Ascending aorta (tissue), 2 donors: Measurements from ENCODE around the gene FAM20B. TPM values are rescaled to one million over a fixed set of nuclear protein-coding genes. Genes with fewer than 3 reads are reported as not detected.

Experiments used
- DNase-seq, 2 donors: peaks; one replicate each; pipeline ENCODE4 v3.0.0-alpha.2; 2019; ENCODE audit warnings: low spot score in 2 of 2
- H3K27ac ChIP-seq, 2 donors: fragments of 200-600 bp; sonication (generic); one replicate each; pipeline ENCODE4 v1.5.1; 2016 to 2017; ENCODE audit warnings: mild to moderate bottlenecking in 1 of 2
- H3K27me3 ChIP-seq: fragments of 200-600 bp; sonication (generic); one replicate; pipeline ENCODE4 v1.5.1; 2017
- H3K36me3 ChIP-seq, 2 donors: fragments of 200-600 bp; sonication (generic); one replicate each; pipeline ENCODE4 v1.5.1; 2016
- H3K4me1 ChIP-seq, 2 donors: fragments of 200-600 bp; sonication (generic); one replicate each; pipeline ENCODE4 v1.5.1; 2016 to 2017; ENCODE audit warnings: mild to moderate bottlenecking in 1 of 2
- H3K4me3 ChIP-seq, 2 donors: fragments of 200-600 bp; sonication (generic); one replicate each; pipeline ENCODE4 v1.5.1; 2016 to 2017; ENCODE audit warnings: mild to moderate bottlenecking in 1 of 2
- H3K9me3 ChIP-seq, 2 donors: fragments of 200-600 bp; sonication (generic); one replicate each; pipeline ENCODE4 v1.5.1; 2016
- CTCF ChIP-seq, 3 experiments: fragments of 200-600 bp in 2 of 3; fragments of 450-650 bp in 1 of 3; sonication (generic) in 2 of 3; IDR thresholded peaks; one replicate each; pipeline ENCODE4 v1.5.1; 2016 to 2019; ENCODE audit warnings: antibody characterized with exemption in 3 of 3, mild to moderate bottlenecking in 1 of 3, moderate library complexity in 1 of 3
- intact Hi-C: fragments of 100-400 bp; cut with DNase I; formaldehyde crosslinking; loops from one replicate; pipeline ENCODE4 v1.15.1; 2023
- total RNA-seq: library from RNA; depleted of rRNA; stranded (reverse); fragments of >200 nt; gene quantifications from one replicate; pipeline ENCODE4 v1.1.0, GENCODE V29; 2016

Gene FAM20B
- total RNA-seq, 1 donor from 2014 or later, result 17.3 TPM

DNA sequence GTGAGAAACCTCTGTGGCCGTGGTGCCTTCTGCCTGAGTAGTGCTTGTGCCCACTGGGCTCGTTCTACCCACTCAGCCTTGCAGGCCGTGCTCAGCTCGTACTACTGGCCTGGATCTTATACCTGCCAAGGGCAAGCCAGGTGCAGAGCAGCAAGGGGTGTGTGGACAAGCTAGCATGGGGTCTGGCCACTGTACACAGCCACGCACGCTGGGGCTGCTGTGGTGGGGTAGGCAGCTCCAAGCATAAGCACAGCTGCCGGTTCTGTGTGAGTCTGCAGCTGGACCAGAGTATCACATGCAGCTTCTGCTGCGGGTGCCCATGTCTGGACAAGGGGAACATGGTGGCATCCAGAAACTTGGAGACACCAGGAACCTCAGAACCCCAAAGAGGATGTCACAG lies 16.4 kb downstream of the FAM20B start:
- H3K9me3 ChIP-seq, result no peaks in the 10 kb centered on the region
- no peaks in the 10 kb centered on the region for H3K27me3 ChIP-seq
- DNase-seq, result no peak
- peaks cover 0 to 2% of the 10 kb centered on the region in 2 donors for H3K4me1 ChIP-seq
- H3K27ac ChIP-seq, result no peak overlapping the region
- intact Hi-C loops, result no loop called here
- H3K36me3 ChIP-seq, result peaks cover 0 to 10% of the 10 kb centered on the region in 2 donors
- no peak for TF ChIP-seq CTCF (IDR thresholded peaks at IDR 0.05)
- no peak overlapping the region for H3K4me3 ChIP-seq

DNA sequence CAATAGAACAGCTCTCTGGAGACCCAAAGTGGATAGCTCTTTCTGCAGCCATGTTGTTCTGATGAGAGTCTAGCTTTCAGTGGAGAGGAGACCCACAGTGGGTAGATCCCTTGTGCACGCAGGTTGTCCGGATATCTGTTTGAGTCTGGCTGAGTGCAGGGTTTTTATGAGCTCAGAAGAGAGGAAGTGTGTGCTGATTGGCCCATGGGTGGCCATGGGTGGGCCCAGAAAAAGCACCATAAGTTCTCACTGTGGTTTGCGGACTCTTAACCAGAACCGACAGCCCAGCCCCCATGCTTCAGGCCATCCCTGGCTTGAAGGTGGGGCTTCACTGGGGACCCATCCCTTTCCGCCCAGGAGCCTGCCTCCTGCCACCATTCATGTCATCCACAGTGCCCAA lies 17.0 kb downstream of the FAM20B start:
- intact Hi-C loops, result no loop called here
- no peaks in the 10 kb centered on the region for H3K9me3 ChIP-seq
- no peak overlapping the region for H3K4me3 ChIP-seq
- DNase-seq, result no peak
- peaks cover 0 to 10% of the 10 kb centered on the region in 2 donors for H3K36me3 ChIP-seq
- no peak overlapping the region for H3K27ac ChIP-seq
- no peak for TF ChIP-seq CTCF (IDR thresholded peaks at IDR 0.05)
- no peaks in the 10 kb centered on the region for H3K27me3 ChIP-seq
- peaks cover 0 to 5% of the 10 kb centered on the region in 2 donors for H3K4me1 ChIP-seq

GRCh38 chr1:179043266-179043665 lies 17.6 kb downstream of the FAM20B start:
- DNase-seq, result no peak

DNA sequence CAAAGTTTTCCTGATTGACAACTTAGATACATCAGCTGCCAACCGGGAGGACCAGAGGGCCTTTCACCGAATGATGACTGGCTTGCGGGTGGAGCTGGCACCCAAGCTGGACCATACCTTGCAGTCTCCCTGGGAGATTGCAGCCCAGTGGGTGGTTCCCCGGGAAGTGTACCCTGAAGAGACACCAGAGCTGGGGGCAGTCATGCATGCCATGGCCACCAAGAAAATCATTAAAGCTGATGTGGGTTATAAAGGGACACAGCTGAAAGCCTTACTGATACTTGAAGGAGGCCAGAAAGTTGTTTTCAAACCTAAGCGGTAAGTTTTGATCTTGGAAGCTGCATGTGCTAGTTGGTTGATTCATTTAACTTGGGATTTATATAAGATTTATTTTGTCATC lies 18.2 kb downstream of the FAM20B start:
- H3K27ac ChIP-seq, result no peak overlapping the region
- no peaks in the 10 kb centered on the region for H3K27me3 ChIP-seq
- TF ChIP-seq CTCF (IDR thresholded peaks at IDR 0.05), result no peak
- intact Hi-C loops, result no loop called here
- H3K4me1 ChIP-seq, result peaks cover 0 to 5% of the 10 kb centered on the region in 2 donors
- no peak for DNase-seq
- H3K36me3 ChIP-seq, result peaks cover 0 to 10% of the 10 kb centered on the region in 2 donors
- H3K4me3 ChIP-seq, result no peak overlapping the region
- no peaks in the 10 kb centered on the region for H3K9me3 ChIP-seq

More at GRCh38 chr1:179043266-179043665, 17.6 kb downstream of the FAM20B start:
- no peak for TF ChIP-seq CTCF (IDR thresholded peaks at IDR 0.05)
- no peaks in the 10 kb centered on the region for H3K27me3 ChIP-seq
- H3K4me1 ChIP-seq, result peaks cover 0 to 5% of the 10 kb centered on the region in 2 donors
- peaks cover 0 to 10% of the 10 kb centered on the region in 2 donors for H3K36me3 ChIP-seq
- no peak overlapping the region for H3K4me3 ChIP-seq
- intact Hi-C loops, result no loop called here
- no peak overlapping the region for H3K27ac ChIP-seq
- no peaks in the 10 kb centered on the region for H3K9me3 ChIP-seq

- intact Hi-C loops, result no loop called here
- peaks cover 0 to 5% of the 10 kb centered on the region in 2 donors for H3K4me1 ChIP-seq
- no peaks in the 10 kb centered on the region for H3K9me3 ChIP-seq
- H3K4me3 ChIP-seq, result no peak overlapping the region
- no peak for TF ChIP-seq CTCF (IDR thresholded peaks at IDR 0.05)
- H3K27me3 ChIP-seq, result no peaks in the 10 kb centered on the region
- H3K27ac ChIP-seq, result no peak overlapping the region
- DNase-seq, result no peak
- H3K36me3 ChIP-seq, result peaks cover 7 to 17% of the 10 kb centered on the region in 2 donors
Measured at GRCh38 chr1:179046808-179047635, 21.3 kb downstream of the FAM20B start.
